ENCODE measurements around the gene IFT57.

GRCh38 chr3:108158251-108158650 lies 64.0 kb downstream of the IFT57 start:
- TF ChIP-seq EZH2 (IDR thresholded peaks at IDR 0.05; ENCODE audit: borderline replicate concordance, low read depth, low read length, severe bottlenecking) (no peak), CTCF (IDR thresholded peaks at IDR 0.05; ENCODE audit: borderline replicate concordance, extremely low read depth, low read length, poor library complexity, severe bottlenecking) (no peak)
